Body of pancreas (tissue), 4 donors: ENCODE results near the gene NGFR. TPM values are rescaled to one million over a fixed set of nuclear protein-coding genes. Genes with fewer than 3 reads are reported as not detected.
A peak's percentile ranks its signal among the peaks of the same experiment; 100 is the strongest.

Experiments
- ATAC-seq: fragments of 150-250 bp; one replicate; pipeline ENCODE4 v1.9.1; 2016
- DNase-seq, 4 donors: peaks; one replicate each; pipeline ENCODE4 v3.0.0-alpha.2; 2019
- H3K27ac ChIP-seq, 4 donors: fragments of 200-600 bp; sonication (generic); 1 replicate in 3 of 4; 2 replicates in 1 of 4; pipeline versions ENCODE4 v1.5.1 to v1.6.1; 2016 to 2019; ENCODE audit warnings: mild to moderate bottlenecking in 1 of 4, mixed read lengths in 1 of 4, moderate library complexity in 1 of 4
- H3K27me3 ChIP-seq, 2 donors: fragments of 200-600 bp; sonication (generic); one replicate each; pipeline ENCODE4 v1.6.0; 2016; ENCODE audit warnings: mild to moderate bottlenecking in 1 of 2
- H3K36me3 ChIP-seq, 2 donors: fragments of 200-600 bp; sonication (generic); replicated peaks in 1 of 2; 2 replicates each; pipeline ENCODE4 v1.5.1; 2016; ENCODE audit warnings: low read depth in 2 of 2; ENCODE audit not compliant: insufficient read depth in 1 of 2
- H3K4me1 ChIP-seq: fragments of 200-600 bp; sonication (generic); one replicate; pipeline ENCODE4 v1.6.0; 2016
- H3K4me3 ChIP-seq, 2 donors: fragments of 200-600 bp; sonication (generic); 1 replicate in 1 of 2; 2 replicates in 1 of 2; pipeline ENCODE4 v1.5.1; 2016 to 2019
- H3K9me3 ChIP-seq, 3 donors: fragments of 200-600 bp; sonication (generic); 1 replicate in 2 of 3; 2 replicates in 1 of 3; pipeline ENCODE4 v1.5.1; 2016
- POLR2A ChIP-seq, 3 donors: fragments of 450-650 bp; IDR thresholded peaks; one replicate each; pipeline ENCODE4 v1.6.1; 2016; ENCODE audit warnings: antibody characterized with exemption in 3 of 3, mild to moderate bottlenecking in 2 of 3
- WGBS, 2 donors: methylation state at CpG; one replicate each; pipeline ENCODE4 v1.1.5; 2017; 5-methylcytosine and 5-hydroxymethylcytosine counted together
- intact Hi-C: fragments of 100-400 bp; cut with DNase I; formaldehyde crosslinking; loops from one replicate; pipeline ENCODE4 v1.15.1; 2023
- total RNA-seq, 2 donors: library from RNA; depleted of rRNA; stranded (reverse); fragments of >200 nt; gene quantifications; one replicate each; pipeline ENCODE4 v1.1.0, GENCODE V29; 2016
- TF ChIP-seq, protein P1 (sequence below), 7 experiments: fragments of 450-650 bp in 4 of 7; fragments of 200-600 bp in 3 of 7; sonication (generic) in 3 of 7; IDR thresholded peaks; one replicate each; pipeline ENCODE4 v1.5.1; 2016 to 2019; ENCODE audit warnings: antibody characterized with exemption in 7 of 7

Gene NGFR
- 10 to 100 TPM; 10.1 to 27.7 TPM for total RNA-seq

- ATAC-seq (peak; percentile 40), DNase-seq (peak in 1 of 4 donors; percentile 32)
- Histone ChIP-seq H3K27ac (no peak within 1 kb of the TSS), H3K4me1 (peaks cover 29% of the 10 kb centered on the region), H3K4me3 (no peak within 1 kb of the TSS), H3K27me3 (peaks cover 0 to 40% of the 10 kb centered on the region in 2 donors), H3K36me3 (no peaks in the 10 kb centered on the region), H3K9me3 (no peaks in the 10 kb centered on the region)
- TF ChIP-seq, protein P1, sequence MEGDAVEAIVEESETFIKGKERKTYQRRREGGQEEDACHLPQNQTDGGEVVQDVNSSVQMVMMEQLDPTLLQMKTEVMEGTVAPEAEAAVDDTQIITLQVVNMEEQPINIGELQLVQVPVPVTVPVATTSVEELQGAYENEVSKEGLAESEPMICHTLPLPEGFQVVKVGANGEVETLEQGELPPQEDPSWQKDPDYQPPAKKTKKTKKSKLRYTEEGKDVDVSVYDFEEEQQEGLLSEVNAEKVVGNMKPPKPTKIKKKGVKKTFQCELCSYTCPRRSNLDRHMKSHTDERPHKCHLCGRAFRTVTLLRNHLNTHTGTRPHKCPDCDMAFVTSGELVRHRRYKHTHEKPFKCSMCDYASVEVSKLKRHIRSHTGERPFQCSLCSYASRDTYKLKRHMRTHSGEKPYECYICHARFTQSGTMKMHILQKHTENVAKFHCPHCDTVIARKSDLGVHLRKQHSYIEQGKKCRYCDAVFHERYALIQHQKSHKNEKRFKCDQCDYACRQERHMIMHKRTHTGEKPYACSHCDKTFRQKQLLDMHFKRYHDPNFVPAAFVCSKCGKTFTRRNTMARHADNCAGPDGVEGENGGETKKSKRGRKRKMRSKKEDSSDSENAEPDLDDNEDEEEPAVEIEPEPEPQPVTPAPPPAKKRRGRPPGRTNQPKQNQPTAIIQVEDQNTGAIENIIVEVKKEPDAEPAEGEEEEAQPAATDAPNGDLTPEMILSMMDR (IDR thresholded peaks at IDR 0.05), result no peak
- TF ChIP-seq POLR2A (IDR thresholded peaks at IDR 0.05), result peak; percentile 15 to 24 (median 17)
- intact Hi-C loops, result no loop called here
- WGBS, 2 donors, result 1 to 2% methylated on average over 11 to 65 of the region's 79 CpGs
Observed at GRCh38 chr17:49494986-49495841, at the start of gene NGFR. NGFR (plus strand) TSS chr17:49495293; CDS start chr17:49495418, 125 bp downstream.

DNA sequence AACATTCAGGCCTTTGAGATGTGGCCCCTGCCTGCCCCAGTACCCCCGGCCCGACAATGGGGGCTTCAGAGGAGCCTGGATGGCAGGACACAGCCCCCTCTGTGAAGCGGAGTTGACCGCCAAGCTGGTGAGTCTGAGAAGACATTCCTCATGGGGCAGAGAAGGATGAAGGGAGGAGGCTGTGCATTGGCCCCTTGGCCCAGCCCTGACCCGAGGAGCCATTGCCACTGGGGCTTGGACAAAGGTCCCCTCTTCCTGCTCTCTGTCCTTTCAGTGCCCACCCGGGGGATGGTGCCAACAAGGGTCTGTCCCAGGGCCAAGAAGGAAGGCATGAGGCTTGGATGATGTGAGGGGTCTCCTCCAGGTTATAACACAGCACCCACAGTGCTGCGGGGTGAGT lies 49.5 kb upstream of the NGFR start:
- H3K4me1 ChIP-seq, result no peaks in the 10 kb centered on the region
- no peaks in the 10 kb centered on the region for H3K27me3 ChIP-seq
- H3K4me3 ChIP-seq, result no peak overlapping the region
- no peak for DNase-seq
- H3K9me3 ChIP-seq, result no peaks in the 10 kb centered on the region
- ATAC-seq, result no peak
- H3K36me3 ChIP-seq, result no peaks in the 10 kb centered on the region
- intact Hi-C loops, result no loop called here
- 65 to 72% methylated on average over 2 to 7 of the region's 7 CpGs for WGBS, 2 donors
- H3K27ac ChIP-seq, result no peak overlapping the region
- TF ChIP-seq, protein P1 (IDR thresholded peaks at IDR 0.05), result no peak
- TF ChIP-seq POLR2A (IDR thresholded peaks at IDR 0.05), result no peak

- H3K36me3 ChIP-seq, result no peaks in the 10 kb centered on the region
- peak in 1 of 4 donors; percentile 12 for DNase-seq
- H3K4me3 ChIP-seq, result no peak overlapping the region
- intact Hi-C loops, result no loop called here
- ATAC-seq, result no peak
- 66 to 72% methylated on average over 8 to 9 of the region's 9 CpGs for WGBS, 2 donors
- no peaks in the 10 kb centered on the region for H3K27me3 ChIP-seq
- no peaks in the 10 kb centered on the region for H3K4me1 ChIP-seq
- TF ChIP-seq POLR2A (IDR thresholded peaks at IDR 0.05), result no peak
- TF ChIP-seq, protein P1 (IDR thresholded peaks at IDR 0.05), result no peak
- no peak overlapping the region for H3K27ac ChIP-seq
- no peaks in the 10 kb centered on the region for H3K9me3 ChIP-seq
Observed at GRCh38 chr17:49447628-49448302, 47.3 kb upstream of the NGFR start.

GRCh38 chr17:49450181-49450580 lies 44.9 kb upstream of the NGFR start:
- intact Hi-C loops, result no loop called here
- Histone ChIP-seq H3K9me3 (no peaks in the 10 kb centered on the region), H3K36me3 (no peaks in the 10 kb centered on the region), H3K4me1 (peaks cover 6% of the 10 kb centered on the region), H3K27me3 (no peaks in the 10 kb centered on the region), H3K4me3 (no peak overlapping the region), H3K27ac (no peak overlapping the region)
- ATAC-seq (no peak), DNase-seq (no peak)
- WGBS, 2 donors, result 68 to 75% methylated on average over 4 of the region's 4 CpGs
- TF ChIP-seq, protein P1 (IDR thresholded peaks at IDR 0.05), result no peak
- no peak for TF ChIP-seq POLR2A (IDR thresholded peaks at IDR 0.05)
